KOPT-K1 (cell line): ENCODE measurements around the gene CADM2.

Source experiments
- H3K27ac ChIP-seq: fragments of 200-600 bp; sonication (generic); 2 replicates; pipeline ENCODE4 v1.5.1; 2016; ENCODE audit warnings: antibody characterized with exemption, mild to moderate bottlenecking, low read depth, low read length; ENCODE audit not compliant: poor library complexity, severe bottlenecking
- H3K36me3 ChIP-seq: fragments of 200-600 bp; sonication (generic); 2 replicates; pipeline ENCODE4 v1.5.1; 2017; ENCODE audit warnings: antibody characterized with exemption, mild to moderate bottlenecking, low read length, moderate library complexity; ENCODE audit not compliant: insufficient read depth
- H3K9me3 ChIP-seq: fragments of 200-600 bp; sonication (generic); 2 replicates; pipeline ENCODE4 v1.5.1; 2017; ENCODE audit warnings: antibody characterized with exemption, low read length, mild to moderate bottlenecking; ENCODE audit not compliant: insufficient read depth, poor library complexity, severe bottlenecking

CADM2 gene

GRCh38 chr3:85167576-85167975 is 208.8 kb downstream of the CADM2 start:
- no peaks in the 10 kb centered on the region for H3K36me3 ChIP-seq
- no peak overlapping the region for H3K27ac ChIP-seq
- H3K9me3 ChIP-seq, result no peaks in the 10 kb centered on the region

- Histone ChIP-seq H3K36me3 (no peaks in the 10 kb centered on the region), H3K9me3 (no peaks in the 10 kb centered on the region), H3K27ac (no peak overlapping the region)
Observed at GRCh38 chr3:85170646-85171045, 211.9 kb downstream of the CADM2 start.

- H3K9me3 ChIP-seq, result no peaks in the 10 kb centered on the region
Observed at GRCh38 chr3:85171976-85172375, 213.2 kb downstream of the CADM2 start.

GRCh38 chr3:85176799-85177198 is 218.0 kb downstream of the CADM2 start:
- no peaks in the 10 kb centered on the region for H3K36me3 ChIP-seq
- no peak overlapping the region for H3K27ac ChIP-seq
- H3K9me3 ChIP-seq, result no peaks in the 10 kb centered on the region

More at GRCh38 chr3:85171976-85172375, 213.2 kb downstream of the CADM2 start:
- Histone ChIP-seq H3K36me3 (no peaks in the 10 kb centered on the region), H3K27ac (no peak overlapping the region)

- H3K36me3 ChIP-seq, result no peaks in the 10 kb centered on the region
- no peaks in the 10 kb centered on the region for H3K9me3 ChIP-seq
- no peak overlapping the region for H3K27ac ChIP-seq
Observed at GRCh38 chr3:85182975-85183752, 224.4 kb downstream of the CADM2 start.

- Histone ChIP-seq H3K27ac (no peak overlapping the region), H3K9me3 (no peaks in the 10 kb centered on the region), H3K36me3 (no peaks in the 10 kb centered on the region)
Observed at GRCh38 chr3:85185495-85185894, 226.7 kb downstream of the CADM2 start.

- H3K27ac ChIP-seq, result no peak overlapping the region
- no peaks in the 10 kb centered on the region for H3K36me3 ChIP-seq
- no peaks in the 10 kb centered on the region for H3K9me3 ChIP-seq
Observed at GRCh38 chr3:85189731-85190130, 230.9 kb downstream of the CADM2 start.

GRCh38 chr3:85193565-85193964 is 234.8 kb downstream of the CADM2 start:
- Histone ChIP-seq H3K9me3 (no peaks in the 10 kb centered on the region), H3K36me3 (no peaks in the 10 kb centered on the region), H3K27ac (no peak overlapping the region)

- Histone ChIP-seq H3K36me3 (no peaks in the 10 kb centered on the region), H3K27ac (no peak overlapping the region), H3K9me3 (no peaks in the 10 kb centered on the region)
Observed at GRCh38 chr3:85208650-85209049, 249.9 kb downstream of the CADM2 start.

GRCh38 chr3:85210540-85210939 is 251.8 kb downstream of the CADM2 start:
- Histone ChIP-seq H3K9me3 (no peaks in the 10 kb centered on the region), H3K36me3 (no peaks in the 10 kb centered on the region), H3K27ac (no peak overlapping the region)

GRCh38 chr3:85228966-85229365 is 270.2 kb downstream of the CADM2 start:
- no peaks in the 10 kb centered on the region for H3K36me3 ChIP-seq
- H3K9me3 ChIP-seq, result no peaks in the 10 kb centered on the region
- no peak overlapping the region for H3K27ac ChIP-seq

- Histone ChIP-seq H3K36me3 (no peaks in the 10 kb centered on the region), H3K27ac (no peak overlapping the region), H3K9me3 (no peaks in the 10 kb centered on the region)
Observed at GRCh38 chr3:85244091-85244490, 285.3 kb downstream of the CADM2 start.

- Histone ChIP-seq H3K27ac (no peak overlapping the region), H3K36me3 (no peaks in the 10 kb centered on the region), H3K9me3 (no peaks in the 10 kb centered on the region)
Observed at GRCh38 chr3:85244519-85244918, 285.7 kb downstream of the CADM2 start.

GRCh38 chr3:85251766-85252165 is 293.0 kb downstream of the CADM2 start:
- Histone ChIP-seq H3K9me3 (no peaks in the 10 kb centered on the region), H3K36me3 (no peaks in the 10 kb centered on the region), H3K27ac (no peak overlapping the region)

- Histone ChIP-seq H3K36me3 (no peaks in the 10 kb centered on the region), H3K9me3 (no peaks in the 10 kb centered on the region), H3K27ac (no peak overlapping the region)
Observed at GRCh38 chr3:85252686-85253085, 293.9 kb downstream of the CADM2 start.

GRCh38 chr3:85254738-85255137 is 295.9 kb downstream of the CADM2 start:
- Histone ChIP-seq H3K27ac (no peak overlapping the region), H3K36me3 (no peaks in the 10 kb centered on the region), H3K9me3 (no peaks in the 10 kb centered on the region)
